Psoas muscle (tissue), 8 donors: Measurements from ENCODE around the gene GPLD1. TPM values are rescaled to one million over a fixed set of nuclear protein-coding genes. Genes with fewer than 3 reads are reported as not detected.

Experiments used
- ATAC-seq, 4 donors: fragments of 200-7000 bp; cut with Tn5 transposase; one replicate each; pipeline ENCODE4 v1.9.1; 2020; ENCODE audit warnings: moderate library complexity in 3 of 4, mild to moderate bottlenecking in 2 of 4
- DNase-seq, 2 donors: peaks; one replicate each; pipeline ENCODE4 v3.0.0-alpha.2; 2020
- H3K27ac ChIP-seq: fragments of 200-600 bp; one replicate; pipeline ENCODE4 v1.8.0; 2022
- H3K27me3 ChIP-seq, 3 donors: fragments of 200-600 bp in 1 of 3; one replicate each; pipeline versions ENCODE4 v1.6.1 to v1.8.0; 2013 to 2022; ENCODE audit warnings: low read length in 2 of 3, mild to moderate bottlenecking in 2 of 3, moderate library complexity in 1 of 3; ENCODE audit not compliant: insufficient read depth in 3 of 3
- H3K36me3 ChIP-seq, 2 donors: fragments of 200-600 bp in 1 of 2; one replicate each; pipeline versions ENCODE4 v1.6.1 to v1.8.0; 2013 to 2022; ENCODE audit warnings: low read depth in 1 of 2, mild to moderate bottlenecking in 1 of 2, moderate library complexity in 1 of 2; ENCODE audit not compliant: insufficient read depth in 1 of 2
- H3K4me1 ChIP-seq: fragments of 200-600 bp; one replicate; pipeline ENCODE4 v1.8.0; 2022
- H3K4me3 ChIP-seq: fragments of 200-600 bp; one replicate; pipeline ENCODE4 v1.8.0; 2022; ENCODE audit warnings: mild to moderate bottlenecking
- H3K9me3 ChIP-seq: fragments of 200-600 bp; one replicate; pipeline ENCODE4 v1.8.0; 2022
- WGBS, 3 donors: extraction: QIAGEN DNeasy Blood & Tissue Kit; methylation state at CpG; one replicate each; pipeline versions ENCODE4 v1.1.6 to v1.1.7; 2013; 5-methylcytosine and 5-hydroxymethylcytosine counted together
- intact Hi-C, 2 donors: fragments of 100-400 bp; cut with DNase I; formaldehyde crosslinking; loops; one replicate each; pipeline versions ENCODE4 v1.11.0 to v1.14.2; 2022
- polyA plus RNA-seq, 3 donors: library from polyadenylated mRNA; stranded (reverse); fragments of 200-250 nt; gene quantifications; one replicate each; pipeline ENCODE4 v1.2.3, GENCODE V29; 2013
- total RNA-seq, 4 donors: library from RNA; stranded (reverse); fragmentation: NEBNext Ultra II Directional in 2 of 4; extraction: Animal tissue kit (Norgen Biotek cat#: 25700) in 2 of 4; gene quantifications; one replicate each; pipeline versions ENCODE4 v1.2.1 to v1.2.4, GENCODE V29; 2021 to 2023
- TF ChIP-seq, protein P1 (sequence below): fragments of 200-600 bp; IDR thresholded peaks from one replicate; pipeline ENCODE4 v1.8.0; 2022; ENCODE audit warnings: antibody characterized with exemption
- donor health status: healthy with polysubstance abuse.
- donor health status: DM: no; HTN: no; CAD: no; lungs with moderate emphysema.
- donor health status: Bipolar disorder and iron deficiency.
- donor health status: healthy.
- donor health status: DM: yes; HTN: yes; CAD: no.
- donor health status: DM: no; HTN: no; CAD: no.
- donor health status: DM: no; HTN: no; CAD: no.
- donor health status: DM: yes; HTN: yes; CAD: no.

Gene GPLD1
- total and polyA plus RNA-seq, 7 donors = 0.25 to 1.1 (median 0.38) TPM

DNA sequence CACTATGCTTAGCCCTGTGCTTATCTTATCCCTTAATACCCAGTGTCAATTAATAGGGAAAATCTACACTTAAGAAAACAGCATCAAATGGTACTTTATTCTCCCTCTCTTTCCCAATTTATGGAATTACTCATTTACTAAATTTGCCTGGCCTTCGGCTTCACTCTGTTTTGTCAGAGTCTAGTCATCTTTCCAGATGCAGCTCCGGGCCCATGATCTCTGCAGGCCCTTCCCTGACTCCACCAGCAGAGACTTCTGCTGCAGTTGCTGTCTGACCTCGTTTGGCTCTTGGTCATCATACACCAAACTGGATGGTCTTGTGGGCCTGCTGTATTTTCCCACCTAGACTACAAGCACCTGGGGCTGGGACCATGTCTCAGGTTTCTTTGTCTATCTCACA lies 59.3 kb downstream of the GPLD1 start:
- TF ChIP-seq, protein P1, sequence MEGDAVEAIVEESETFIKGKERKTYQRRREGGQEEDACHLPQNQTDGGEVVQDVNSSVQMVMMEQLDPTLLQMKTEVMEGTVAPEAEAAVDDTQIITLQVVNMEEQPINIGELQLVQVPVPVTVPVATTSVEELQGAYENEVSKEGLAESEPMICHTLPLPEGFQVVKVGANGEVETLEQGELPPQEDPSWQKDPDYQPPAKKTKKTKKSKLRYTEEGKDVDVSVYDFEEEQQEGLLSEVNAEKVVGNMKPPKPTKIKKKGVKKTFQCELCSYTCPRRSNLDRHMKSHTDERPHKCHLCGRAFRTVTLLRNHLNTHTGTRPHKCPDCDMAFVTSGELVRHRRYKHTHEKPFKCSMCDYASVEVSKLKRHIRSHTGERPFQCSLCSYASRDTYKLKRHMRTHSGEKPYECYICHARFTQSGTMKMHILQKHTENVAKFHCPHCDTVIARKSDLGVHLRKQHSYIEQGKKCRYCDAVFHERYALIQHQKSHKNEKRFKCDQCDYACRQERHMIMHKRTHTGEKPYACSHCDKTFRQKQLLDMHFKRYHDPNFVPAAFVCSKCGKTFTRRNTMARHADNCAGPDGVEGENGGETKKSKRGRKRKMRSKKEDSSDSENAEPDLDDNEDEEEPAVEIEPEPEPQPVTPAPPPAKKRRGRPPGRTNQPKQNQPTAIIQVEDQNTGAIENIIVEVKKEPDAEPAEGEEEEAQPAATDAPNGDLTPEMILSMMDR = no peak
- Histone ChIP-seq H3K36me3 (peaks cover 3 to 42% of the 10 kb centered on the region in 2 donors), H3K27ac (no peak overlapping the region), H3K27me3 (no peaks in the 10 kb centered on the region), H3K4me3 (no peak overlapping the region), H3K4me1 (peaks cover 14% of the 10 kb centered on the region), H3K9me3 (no peaks in the 10 kb centered on the region)
- intact Hi-C loops = loop anchor here in 1 of 2 donors (5.0 kb wide), 1 partner anchor 92 kb away; no protein-coding TSS in a partner anchor
- 73 to 79% (median 76%) methylated on average over 3 of the region's 3 CpGs for WGBS, 3 donors
- ATAC-seq (no peak), DNase-seq (no peak)

DNA sequence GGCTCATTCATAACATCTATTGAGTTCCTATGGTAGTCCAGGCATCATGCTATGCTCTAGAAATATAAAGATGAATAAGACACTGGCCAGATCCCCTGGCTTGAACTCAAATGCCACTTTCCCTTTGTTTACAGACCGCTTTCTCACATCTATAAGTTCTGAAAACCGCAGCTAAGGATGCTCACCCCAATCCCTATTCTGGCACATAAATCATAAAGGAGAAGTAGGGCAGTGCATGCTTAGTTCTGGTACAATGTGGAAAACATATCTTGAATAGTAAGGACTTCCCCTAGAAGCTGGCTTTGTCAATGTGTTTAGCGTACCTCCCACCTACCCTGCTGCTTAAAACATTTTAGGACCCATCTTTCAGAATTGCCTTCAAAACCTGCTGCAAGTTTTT lies 60.2 kb downstream of the GPLD1 start:
- WGBS, 3 donors = 83 to 89% (median 88%) methylated on average over 3 of the region's 3 CpGs
- Histone ChIP-seq H3K27me3 (no peaks in the 10 kb centered on the region), H3K27ac (no peak overlapping the region), H3K36me3 (peaks cover 3 to 47% of the 10 kb centered on the region in 2 donors), H3K4me1 (peaks cover 14% of the 10 kb centered on the region), H3K9me3 (no peaks in the 10 kb centered on the region), H3K4me3 (no peak overlapping the region)
- DNase-seq = no peak
- ATAC-seq = no peak
- TF ChIP-seq, protein P1 = no peak
- intact Hi-C loops = loop anchor here in 1 of 2 donors (5.0 to 10.0 kb wide), 2 partner anchors 93 to 276 kb away; no protein-coding TSS in a partner anchor

DNA sequence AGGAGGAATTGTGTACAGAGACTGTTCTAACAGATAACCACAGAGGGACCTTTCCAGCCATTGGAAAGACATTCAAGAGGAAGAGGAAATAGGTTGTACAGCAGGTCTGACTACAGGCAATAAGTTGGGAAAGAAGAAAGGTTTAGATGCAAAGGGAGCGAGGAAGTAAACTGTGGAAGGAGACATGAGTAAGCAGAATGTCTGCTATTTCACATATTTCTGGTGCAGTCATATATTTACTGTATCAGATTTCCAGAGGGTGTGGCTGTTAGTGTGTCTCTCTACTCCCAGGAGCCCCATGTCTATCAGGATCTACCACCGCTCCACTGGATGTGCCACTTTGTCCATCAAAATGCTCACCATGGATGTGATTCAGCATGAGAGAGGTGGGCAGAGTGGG lies 60.8 kb downstream of the GPLD1 start:
- DNase-seq (no peak), ATAC-seq (no peak)
- Histone ChIP-seq H3K27me3 (no peaks in the 10 kb centered on the region), H3K9me3 (no peaks in the 10 kb centered on the region), H3K27ac (no peak overlapping the region), H3K36me3 (peaks cover 3 to 51% of the 10 kb centered on the region in 2 donors), H3K4me1 (peaks cover 14% of the 10 kb centered on the region), H3K4me3 (no peak overlapping the region)
- intact Hi-C loops = loop anchor here in 1 of 2 donors (5.0 to 10.0 kb wide), 2 partner anchors 94 to 276 kb away; no protein-coding TSS in a partner anchor
- TF ChIP-seq, protein P1 = no peak
- WGBS, 3 donors = 55 to 92% (median 77%) methylated on average over 2 of the region's 2 CpGs

DNA sequence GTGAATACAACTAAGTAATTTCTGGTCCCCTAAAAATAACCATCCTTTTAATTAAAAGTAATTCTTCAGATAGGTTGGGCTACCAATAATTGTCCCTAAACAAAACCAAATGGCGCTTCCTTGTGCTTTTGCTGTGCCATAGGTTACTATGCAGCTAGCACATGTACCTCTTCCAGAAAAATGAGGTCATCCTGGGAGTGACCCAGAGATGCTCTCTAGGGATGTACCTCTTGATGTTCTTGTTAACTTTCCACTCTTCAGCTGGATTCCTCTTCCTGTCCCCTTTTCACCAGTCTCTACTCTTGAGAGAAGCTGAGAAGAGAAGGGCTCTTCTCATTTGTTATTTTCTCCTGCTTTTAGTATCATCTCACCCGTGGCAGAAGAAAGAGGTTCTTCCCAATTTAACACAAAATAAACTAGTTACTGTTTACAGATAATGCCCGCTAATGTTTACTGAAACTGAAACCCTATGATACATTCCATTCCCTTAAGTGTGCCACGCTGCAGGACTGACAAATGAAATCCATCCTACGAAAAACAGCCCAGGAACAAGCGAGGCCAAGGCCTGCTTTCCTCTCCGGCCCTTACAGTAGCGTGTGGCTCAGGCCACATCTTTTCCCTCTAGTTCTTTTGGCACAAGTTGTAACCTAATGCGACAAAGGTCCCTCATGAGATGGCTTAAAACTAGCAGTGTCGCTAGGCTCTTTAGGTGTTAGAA lies 62.5 kb downstream of the GPLD1 start:
- peak overlapping the region; percentile 17 for H3K27ac ChIP-seq
- H3K4me1 ChIP-seq = peaks cover 14% of the 10 kb centered on the region
- TF ChIP-seq, protein P1 = no peak
- peaks cover 3 to 58% of the 10 kb centered on the region in 2 donors for H3K36me3 ChIP-seq
- no peak overlapping the region for H3K4me3 ChIP-seq
- H3K27me3 ChIP-seq = no peaks in the 10 kb centered on the region
- no peaks in the 10 kb centered on the region for H3K9me3 ChIP-seq
- 48 to 86% (median 49%) methylated on average over 10 of the region's 10 CpGs for WGBS, 3 donors
- intact Hi-C loops = loop anchor here in 1 of 2 donors (5.0 to 10.0 kb wide), 2 partner anchors 95 to 278 kb away; no protein-coding TSS in a partner anchor
- ATAC-seq = peak in 2 of 4 donors; percentile 59 to 84
- DNase-seq = no peak
